ENCODE measurements around the gene FOXD3.

DNA sequence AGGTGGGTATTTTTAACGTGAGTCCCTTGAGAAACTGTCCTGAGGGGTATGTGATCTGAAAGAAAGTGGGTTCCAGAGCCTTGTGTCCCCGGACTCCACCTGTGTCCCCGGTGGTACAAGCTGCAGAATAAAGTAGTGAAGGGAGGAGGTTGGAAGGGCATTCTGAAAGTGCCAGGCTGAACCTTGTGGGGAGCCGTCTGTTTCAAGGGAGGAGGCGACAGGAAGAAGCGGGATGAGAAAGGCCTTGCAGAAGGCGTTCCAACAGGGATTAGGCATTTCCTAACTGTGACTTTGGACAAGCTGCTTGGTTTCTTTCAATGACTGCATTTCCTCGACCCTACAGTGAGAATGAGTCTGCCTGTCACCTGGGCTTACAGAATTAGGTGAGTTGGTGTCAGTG is 5.8 kb downstream of the FOXD3 start:
- TF ChIP-seq, protein P1, sequence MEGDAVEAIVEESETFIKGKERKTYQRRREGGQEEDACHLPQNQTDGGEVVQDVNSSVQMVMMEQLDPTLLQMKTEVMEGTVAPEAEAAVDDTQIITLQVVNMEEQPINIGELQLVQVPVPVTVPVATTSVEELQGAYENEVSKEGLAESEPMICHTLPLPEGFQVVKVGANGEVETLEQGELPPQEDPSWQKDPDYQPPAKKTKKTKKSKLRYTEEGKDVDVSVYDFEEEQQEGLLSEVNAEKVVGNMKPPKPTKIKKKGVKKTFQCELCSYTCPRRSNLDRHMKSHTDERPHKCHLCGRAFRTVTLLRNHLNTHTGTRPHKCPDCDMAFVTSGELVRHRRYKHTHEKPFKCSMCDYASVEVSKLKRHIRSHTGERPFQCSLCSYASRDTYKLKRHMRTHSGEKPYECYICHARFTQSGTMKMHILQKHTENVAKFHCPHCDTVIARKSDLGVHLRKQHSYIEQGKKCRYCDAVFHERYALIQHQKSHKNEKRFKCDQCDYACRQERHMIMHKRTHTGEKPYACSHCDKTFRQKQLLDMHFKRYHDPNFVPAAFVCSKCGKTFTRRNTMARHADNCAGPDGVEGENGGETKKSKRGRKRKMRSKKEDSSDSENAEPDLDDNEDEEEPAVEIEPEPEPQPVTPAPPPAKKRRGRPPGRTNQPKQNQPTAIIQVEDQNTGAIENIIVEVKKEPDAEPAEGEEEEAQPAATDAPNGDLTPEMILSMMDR (IDR thresholded peaks at IDR 0.05; ENCODE audit: poor library complexity), result no peak
- no peak for TF ChIP-seq EZH2 (IDR thresholded peaks at IDR 0.05; ENCODE audit: borderline replicate concordance)
- TF ChIP-seq EZH2phosphoT487 (IDR thresholded peaks at IDR 0.05; ENCODE audit: low read depth, severe bottlenecking, unreplicated experiment), result no peak

Measured in hepatocyte (in vitro differentiated cells).